HCT116 (cell line): ENCODE results near the gene DRG2. TPM values are rescaled to one million over a fixed set of nuclear protein-coding genes. Genes with fewer than 3 reads are reported as not detected.

ENCODE experiments used
- ATAC-seq: fragments of 200-7000 bp; cut with Tn5 transposase; 2 replicates; pipeline ENCODE4 v1.9.1; 2020; ENCODE audit warnings: mild to moderate bottlenecking, moderate library complexity
- BruUV-seq: library from RNA; stranded (reverse); fragments of 400-500 nt; replicated peaks from 2 replicates; lab custom pipeline; 2021; lab: Mats Ljungman, UMichigan
- CTCF ChIA-PET: fragments of 300-600 bp; sonication (Branson Sonifier 250); formaldehyde crosslinking; loops from one replicate; lab custom pipeline; 2021; ENCODE audit warnings: antibody characterized with exemption; lab: Charles Lee
- POLR2A ChIA-PET: fragments of 300-600, 350-600 bp; sonication (Branson Sonifier 250); formaldehyde crosslinking; loops from one replicate; lab custom pipeline; 2021; ENCODE audit warnings: antibody characterized with exemption; lab: Charles Lee
- RAD21 ChIA-PET, 2 experiments: fragments of 300-600 bp; sonication (Branson Sonifier 250); formaldehyde crosslinking; loops; one replicate each; lab custom pipeline; 2023; ENCODE audit warnings: low total read pairs in 2 of 2; ENCODE audit not compliant: uncharacterized antibody in 2 of 2, unreplicated experiment in 2 of 2, low non-redundant PET in 1 of 2; lab: Charles Lee
- DNase-seq: peaks from one replicate; pipeline ENCODE4 v3.0.0-alpha.2; 2010; ENCODE audit warnings: low read depth, low spot score
- H2AFZ ChIP-seq: fragments of 200-600 bp; shearing (Covaris generic), sonication (generic); 2 replicates; pipeline ENCODE4 v1.6.1; 2017; ENCODE audit warnings: low read depth, mixed run types, mixed read lengths, antibody characterized with exemption, low read length; ENCODE audit not compliant: poor library complexity, severe bottlenecking
- H3K27ac ChIP-seq: 2 replicates; pipeline ENCODE4 v1.5.1; 2012; ENCODE audit warnings: low read depth, low read length
- H3K27me3 ChIP-seq: fragments of 200-600 bp; sonication (generic); 2 replicates; pipeline ENCODE4 v1.6.1; 2016; ENCODE audit warnings: mixed run types, low read length, mixed read lengths; ENCODE audit not compliant: insufficient read depth
- H3K36me3 ChIP-seq, 2 experiments: fragments of 200-500 bp in 1 of 2; fragments of 200-600 bp in 1 of 2; sonication (Bioruptor generic) in 1 of 2; sonication (generic) in 1 of 2; 2 replicates each; pipeline versions ENCODE4 v1.5.1 to v1.6.1; 2014 to 2016; ENCODE audit warnings: low read length in 2 of 2, inconsistent platforms in 1 of 2, mixed read lengths in 1 of 2, mixed run types in 1 of 2; ENCODE audit not compliant: insufficient read depth in 2 of 2, control insufficient read depth in 1 of 2
- H3K4me1 ChIP-seq, 2 experiments: fragments of 200-600 bp in 1 of 2; sonication (generic) in 1 of 2; 2 replicates each; pipeline versions ENCODE4 v1.5.1 to v1.6.1; 2012 to 2017; ENCODE audit warnings: low read length in 2 of 2, inconsistent platforms in 1 of 2, mild to moderate bottlenecking in 1 of 2, mixed read lengths in 1 of 2, mixed run types in 1 of 2, moderate library complexity in 1 of 2; ENCODE audit not compliant: insufficient read depth in 2 of 2, control insufficient read depth in 1 of 2
- H3K4me2 ChIP-seq: fragments of 200-600 bp; sonication (generic); 2 replicates; pipeline ENCODE4 v1.6.1; 2017; ENCODE audit warnings: mixed run types, low read length, mixed read lengths
- H3K4me3 ChIP-seq, 2 experiments: fragments of 200-600 bp in 1 of 2; sonication (generic) in 1 of 2; replicated peaks in 1 of 2; 2 replicates each; pipeline ENCODE4 v1.5.1; 2011 to 2016; ENCODE audit warnings: low read length in 2 of 2, control low read depth in 1 of 2, low read depth in 1 of 2, mild to moderate bottlenecking in 1 of 2, mixed read lengths in 1 of 2, mixed run types in 1 of 2
- H3K79me2 ChIP-seq: fragments of 200-600 bp; sonication (generic); 2 replicates; pipeline ENCODE4 v1.6.1; 2017; ENCODE audit warnings: mild to moderate bottlenecking, mixed run types, low read length, moderate library complexity, mixed read lengths; ENCODE audit not compliant: insufficient read depth
- H3K9ac ChIP-seq: fragments of 200-600 bp; sonication (generic); 2 replicates; pipeline ENCODE4 v1.6.1; 2016; ENCODE audit warnings: low read length, mixed read lengths
- H3K9me2 ChIP-seq: fragments of 200-600 bp; sonication (generic), shearing (Covaris generic); 2 replicates; pipeline ENCODE4 v1.6.1; 2017; ENCODE audit warnings: mixed run types, mild to moderate bottlenecking, moderate library complexity; ENCODE audit not compliant: insufficient read depth
- H3K9me3 ChIP-seq, 2 experiments: fragments of 200-500 bp in 1 of 2; fragments of 200-600 bp in 1 of 2; sonication (Bioruptor generic) in 1 of 2; sonication (generic) in 1 of 2; 2 replicates each; pipeline ENCODE4 v1.6.1; 2014 to 2017; ENCODE audit warnings: low read length in 2 of 2, mixed read lengths in 2 of 2, inconsistent platforms in 1 of 2, low read depth in 1 of 2, mild to moderate bottlenecking in 1 of 2, mixed run types in 1 of 2, moderate library complexity in 1 of 2; ENCODE audit not compliant: control insufficient read depth in 1 of 2, insufficient read depth in 1 of 2
- H4K20me1 ChIP-seq: fragments of 200-600 bp; sonication (generic), shearing (Covaris generic); 2 replicates; pipeline ENCODE4 v1.6.1; 2017; ENCODE audit warnings: mixed run types, mild to moderate bottlenecking, moderate library complexity; ENCODE audit not compliant: insufficient read depth
- CBX3 ChIP-seq: IDR thresholded peaks from 2 replicates; pipeline ENCODE4 v1.6.1; 2012; ENCODE audit warnings: low read depth
- EZH2 ChIP-seq: fragments of 200-600 bp; sonication (generic); IDR thresholded peaks from 2 replicates; pipeline ENCODE4 v1.6.1; 2017; ENCODE audit warnings: antibody characterized with exemption, mixed run types
- FOSL1 ChIP-seq: IDR thresholded peaks from 2 replicates; pipeline ENCODE4 v1.6.1; 2012; ENCODE audit warnings: low read depth
- JUND ChIP-seq: IDR thresholded peaks from 2 replicates; pipeline ENCODE4 v1.6.1; 2012
- POLR2A ChIP-seq: IDR thresholded peaks from 2 replicates; pipeline ENCODE4 v1.7.0; 2011; ENCODE audit warnings: borderline replicate concordance; ENCODE audit not compliant: insufficient read depth, insufficient read length; ENCODE audit errors: extremely low read depth
- SIN3A ChIP-seq: IDR thresholded peaks from 2 replicates; pipeline ENCODE4 v1.6.1; 2012; ENCODE audit warnings: low read depth
- SRF ChIP-seq: IDR thresholded peaks from 2 replicates; pipeline ENCODE4 v1.6.1; 2012; ENCODE audit warnings: low read depth
- YY1 ChIP-seq: IDR thresholded peaks from 2 replicates; pipeline ENCODE4 v1.6.1; 2011; ENCODE audit warnings: low read length, low read depth, moderate library complexity, mild to moderate bottlenecking; ENCODE audit not compliant: insufficient replicate concordance; ENCODE audit errors: extremely low read depth
- ZFX ChIP-seq: fragments of 450-650 bp; IDR thresholded peaks from 2 replicates; pipeline ENCODE4 v1.6.1; 2017
- ZNF274 ChIP-seq: fragments of 200-500 bp; sonication (Bioruptor generic); IDR thresholded peaks from 2 replicates; pipeline ENCODE4 v1.6.1; 2014; ENCODE audit warnings: mild to moderate bottlenecking, low read depth, low read length, inconsistent platforms
- intact Hi-C: fragments of 100-400 bp; cut with micrococcal nuclease; formaldehyde crosslinking; loops from 2 replicates; pipeline ENCODE4 v1.10.0; 2022
- total RNA-seq: library from RNA; stranded (reverse); gene quantifications from one replicate; pipeline ENCODE4 v1.2.1, GENCODE V29; 2021; ENCODE audit not compliant: unreplicated experiment
- TF ChIP-seq, protein P1 (sequence below): IDR thresholded peaks from 2 replicates; pipeline ENCODE4 v1.6.1; 2012
- TF ChIP-seq, protein P2 (sequence below): IDR thresholded peaks from 2 replicates; pipeline ENCODE4 v1.6.1; 2012

Gene DRG2
- total RNA-seq, 1 experiment from 2014 or later = 41.0 TPM

DNA sequence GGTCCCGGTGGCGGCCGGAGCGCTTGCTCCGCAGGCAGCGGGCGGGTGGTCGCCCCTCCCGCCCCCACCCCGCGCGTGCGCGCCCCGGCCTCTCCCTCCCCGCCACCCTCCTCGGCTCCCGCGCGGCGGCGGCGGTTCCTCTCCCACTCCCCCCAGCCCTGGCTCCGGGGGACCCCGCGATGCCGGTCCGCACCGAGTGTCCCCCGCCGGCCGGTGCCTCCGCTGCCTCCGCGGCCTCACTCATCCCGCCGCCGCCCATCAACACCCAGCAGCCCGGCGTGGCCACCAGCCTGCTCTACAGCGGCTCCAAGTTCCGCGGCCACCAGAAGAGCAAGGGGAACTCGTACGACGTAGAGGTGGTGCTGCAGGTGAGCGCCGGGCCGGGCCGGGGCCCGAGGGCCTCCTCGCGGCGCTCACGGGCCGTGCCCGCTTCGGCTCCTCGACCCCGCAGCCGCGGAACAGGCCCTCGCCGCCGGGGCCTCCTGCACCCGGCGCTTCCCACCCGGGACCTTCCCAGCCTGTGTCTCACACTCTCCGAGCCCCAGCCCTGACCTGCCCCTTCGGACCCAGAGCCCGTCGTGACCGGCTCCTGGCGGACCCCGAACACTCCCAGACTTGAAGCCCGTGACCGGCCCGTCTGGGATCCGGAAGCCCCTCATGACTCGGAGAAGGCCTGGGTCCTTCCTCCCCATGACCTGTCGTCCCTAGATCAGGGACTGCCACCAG lies 48.0 kb upstream of the DRG2 start:
- ATAC-seq (peak; percentile 40), DNase-seq (no peak)
- H2AFZ ChIP-seq = no peak overlapping the region
- H3K79me2 ChIP-seq = peaks cover 22% of the 10 kb centered on the region
- CTCF ChIA-PET = interaction anchor here (0.6 kb wide), 1 partner anchor 12 kb away, joined by 3 read pairs; no protein-coding TSS in a partner anchor
- BruUV-seq = no TSS peak
- RAD21 ChIA-PET = no interaction called here
- H4K20me1 ChIP-seq = no peaks in the 10 kb centered on the region
- no peaks in the 10 kb centered on the region for H3K27me3 ChIP-seq
- H3K4me3 ChIP-seq = peak overlapping the region; percentile 84 to 85
- peaks cover 6 to 21% of the 10 kb centered on the region in 2 experiments; a peak in 3 of 4 replicates for H3K4me1 ChIP-seq
- no peaks in the 10 kb centered on the region for H3K9me3 ChIP-seq
- POLR2A ChIA-PET = no interaction called here
- H3K4me2 ChIP-seq = peak overlapping the region; percentile 96
- intact Hi-C loops = loop anchor here (5.0 to 10.0 kb wide), 3 partner anchors 47 to 685 kb away; partner anchors contain the start of gene RAI1
- peak overlapping the region; percentile 81 for H3K9ac ChIP-seq
- H3K9me2 ChIP-seq = no peaks in the 10 kb centered on the region
- TF ChIP-seq, protein P1, sequence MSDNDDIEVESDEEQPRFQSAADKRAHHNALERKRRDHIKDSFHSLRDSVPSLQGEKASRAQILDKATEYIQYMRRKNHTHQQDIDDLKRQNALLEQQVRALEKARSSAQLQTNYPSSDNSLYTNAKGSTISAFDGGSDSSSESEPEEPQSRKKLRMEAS = no peak
- TF ChIP-seq, protein P2, sequence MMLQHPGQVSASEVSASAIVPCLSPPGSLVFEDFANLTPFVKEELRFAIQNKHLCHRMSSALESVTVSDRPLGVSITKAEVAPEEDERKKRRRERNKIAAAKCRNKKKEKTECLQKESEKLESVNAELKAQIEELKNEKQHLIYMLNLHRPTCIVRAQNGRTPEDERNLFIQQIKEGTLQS = no peak
- no peak for TF ChIP-seq EZH2
- no peak for TF ChIP-seq SIN3A
- no peak for TF ChIP-seq SRF
- no peak for TF ChIP-seq JUND
- no peak for TF ChIP-seq CBX3
- no peak for TF ChIP-seq YY1
- no peak for TF ChIP-seq ZNF274
- TF ChIP-seq FOSL1 = no peak
- TF ChIP-seq POLR2A = peak; percentile 14
- peak; percentile 88 for TF ChIP-seq ZFX
- no peaks in the 10 kb centered on the region for H3K36me3 ChIP-seq
- peak overlapping the region; percentile 80 for H3K27ac ChIP-seq
